NOMO-1 treated with dmso at 0.1 percent for 144 hours (cell line): ENCODE data around the gene POU2F1.
A peak's percentile ranks its signal among the peaks of the same experiment; 100 is the strongest.
"Not testable (repeated sequence)": the region's sequence is repeated elsewhere in the genome, so short reads cannot be mapped to it uniquely, and the experiment has no call there.

Source experiments
- DNase-seq: peaks from one replicate; lab custom pipeline; 2025; ENCODE audit not compliant: unreplicated experiment; lab: John Stamatoyannopoulos, UW

POU2F1 gene

DNA sequence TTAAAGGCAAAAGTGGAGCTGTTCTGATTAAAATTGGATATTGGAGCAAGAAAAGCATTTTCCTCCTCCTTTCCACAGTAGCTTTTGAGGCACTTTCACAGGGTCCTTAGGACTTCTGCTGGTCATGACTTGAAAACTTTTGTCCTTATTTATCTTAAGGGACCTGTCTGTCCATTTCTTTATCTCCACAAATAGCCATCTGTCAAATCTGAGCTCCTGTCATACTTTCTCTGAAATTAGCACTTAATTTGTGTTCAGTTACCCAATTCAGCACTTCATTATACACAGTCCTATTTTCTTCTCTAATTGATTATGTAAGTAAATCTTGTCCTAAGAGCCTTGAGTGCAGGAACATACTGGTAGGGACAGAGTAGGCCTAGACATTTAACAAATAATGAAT, 9.8 kb downstream of the POU2F1 start:
- no peak for DNase-seq

DNA sequence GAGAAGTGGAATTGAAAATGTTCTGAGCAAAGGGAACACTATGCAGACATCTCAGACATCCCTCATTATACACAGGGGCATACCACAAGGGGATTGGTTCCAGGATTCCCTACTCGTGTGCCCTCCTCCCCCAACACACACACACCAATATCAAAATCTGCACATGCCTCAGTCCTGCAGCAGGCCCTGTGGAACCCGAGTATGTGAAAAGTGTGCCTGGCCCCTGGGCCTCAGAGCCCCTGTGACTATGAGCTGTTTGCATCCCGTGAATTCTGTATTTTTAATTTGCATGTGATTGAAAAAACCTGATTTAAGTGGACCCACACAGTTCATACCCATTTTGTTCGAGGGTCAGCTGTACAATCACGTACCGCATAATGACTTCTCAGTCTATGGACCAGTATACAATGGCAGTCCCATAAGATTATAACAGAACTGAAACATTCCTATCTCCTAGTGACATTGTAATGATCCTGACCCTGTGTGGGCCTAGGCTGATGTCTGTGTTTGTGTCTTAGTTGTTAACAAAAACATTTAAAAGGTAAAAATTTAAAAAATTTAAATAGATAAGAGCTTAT, 11.3 kb downstream of the POU2F1 start:
- DNase-seq: no peak

DNA sequence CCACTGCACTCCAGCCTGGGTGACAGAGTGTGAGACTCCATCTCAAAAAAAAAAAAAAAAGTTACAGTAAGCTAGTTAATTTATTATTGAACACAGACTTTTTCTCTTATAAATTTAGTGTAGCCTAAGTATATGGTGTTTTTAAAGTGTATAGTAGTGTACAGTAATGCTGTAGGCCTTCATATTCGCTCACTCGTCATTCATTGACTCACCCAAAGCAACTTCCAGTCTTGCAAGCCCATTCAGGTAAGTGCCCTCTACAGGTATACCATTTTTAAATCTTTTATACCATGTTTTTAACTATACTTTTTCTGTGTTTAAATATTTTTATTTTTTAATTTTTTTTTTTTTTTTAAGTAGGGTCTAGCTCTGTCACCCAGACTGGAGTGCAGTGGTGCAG, 12.1 kb downstream of the POU2F1 start:
- DNase-seq: no peak

DNA sequence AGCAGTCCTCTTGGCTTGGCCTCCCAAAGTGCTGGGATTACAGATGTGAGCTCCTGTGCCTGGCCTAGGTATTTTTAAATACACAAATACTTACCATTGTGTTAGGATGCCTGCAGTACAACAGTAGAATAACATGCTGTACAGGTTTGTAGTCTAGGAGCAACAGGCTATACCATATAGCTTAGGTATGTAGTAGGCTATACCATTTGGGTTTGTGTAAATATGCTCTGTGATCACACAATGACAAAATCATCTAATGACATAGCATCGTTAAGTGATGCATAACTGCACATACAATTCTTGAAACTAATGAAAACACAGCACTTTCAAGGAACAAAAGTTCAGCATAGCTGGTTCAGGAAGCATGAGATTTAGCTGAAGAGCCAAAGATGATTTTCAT, 12.7 kb downstream of the POU2F1 start:
- DNase-seq: no peak

DNA sequence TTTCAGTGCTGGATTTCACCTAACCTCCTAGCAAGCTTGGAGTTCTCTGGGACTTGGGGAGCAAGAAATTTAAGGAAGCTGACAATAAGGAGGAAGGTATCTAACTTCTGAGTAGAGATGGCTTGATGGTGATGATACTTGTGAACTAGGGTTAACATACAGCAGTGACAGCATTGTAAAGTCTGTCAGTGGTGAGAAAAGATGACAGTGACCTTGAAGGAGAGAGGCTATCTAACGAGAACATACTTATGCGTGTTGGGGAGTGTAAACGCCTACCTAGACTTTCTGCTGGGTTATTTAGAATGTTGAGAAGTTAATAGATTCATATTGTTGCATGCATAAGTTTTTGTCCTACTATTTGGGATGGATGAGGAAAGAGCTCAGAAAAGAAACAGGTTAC, 16.3 kb downstream of the POU2F1 start:
- no peak for DNase-seq

DNA sequence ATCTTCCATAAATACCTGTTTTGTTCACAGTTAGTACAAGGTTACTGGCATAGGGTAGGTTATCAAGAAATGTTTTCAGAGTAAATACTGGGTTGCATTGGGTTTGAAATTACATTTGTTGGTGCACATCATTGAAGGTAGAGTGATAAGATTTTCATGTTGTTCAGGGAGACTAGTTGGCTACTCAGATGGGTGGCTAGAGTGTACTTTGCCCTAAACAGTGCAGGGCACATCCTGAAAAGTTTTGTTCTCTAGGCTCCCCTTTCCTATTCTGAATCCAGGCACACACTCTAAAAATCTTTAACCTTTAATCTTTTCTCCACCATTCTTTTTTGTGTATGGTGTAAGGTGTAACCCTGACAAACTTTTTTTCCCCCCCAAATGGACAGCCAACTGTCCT, 18.0 kb downstream of the POU2F1 start:
- DNase-seq: no peak

DNA sequence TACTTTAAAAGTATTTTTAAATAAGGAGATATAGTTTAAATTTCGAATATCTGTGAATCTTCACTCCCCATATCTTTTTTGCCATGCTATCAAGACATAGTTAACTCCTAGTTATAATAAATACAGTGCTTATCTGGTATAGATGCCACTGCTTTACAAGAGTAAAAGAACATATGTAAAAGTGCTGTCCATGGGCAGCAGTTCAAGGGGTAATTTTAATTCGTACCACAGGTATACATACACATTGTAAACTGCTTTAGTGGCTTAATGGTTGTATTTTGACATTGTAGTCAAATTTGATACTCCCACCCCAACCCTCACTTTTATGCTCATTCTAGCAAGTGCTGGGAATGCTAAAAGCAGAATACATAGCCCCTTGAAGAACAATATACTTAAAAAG, 18.6 kb downstream of the POU2F1 start:
- DNase-seq: no peak

DNA sequence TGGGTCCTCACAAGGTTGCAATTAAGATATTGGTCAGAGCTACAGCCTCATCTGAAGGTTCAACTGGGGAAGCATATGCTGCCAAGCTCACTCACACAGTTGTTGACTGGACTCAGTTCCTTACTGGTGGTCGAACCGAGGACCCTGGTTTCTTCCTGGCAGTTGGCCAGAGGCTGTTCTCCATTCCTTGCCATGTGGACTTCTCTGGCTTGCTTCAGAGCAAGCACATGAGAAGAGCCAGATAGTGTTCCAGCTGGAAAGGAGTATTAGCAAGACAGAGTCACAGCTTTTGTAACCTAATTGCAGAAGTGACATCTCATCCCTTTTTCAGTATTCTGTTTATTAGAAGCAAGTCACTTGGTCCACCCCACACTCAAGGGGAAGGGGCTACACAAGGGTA, 23.6 kb downstream of the POU2F1 start:
- DNase-seq: no peak

DNA sequence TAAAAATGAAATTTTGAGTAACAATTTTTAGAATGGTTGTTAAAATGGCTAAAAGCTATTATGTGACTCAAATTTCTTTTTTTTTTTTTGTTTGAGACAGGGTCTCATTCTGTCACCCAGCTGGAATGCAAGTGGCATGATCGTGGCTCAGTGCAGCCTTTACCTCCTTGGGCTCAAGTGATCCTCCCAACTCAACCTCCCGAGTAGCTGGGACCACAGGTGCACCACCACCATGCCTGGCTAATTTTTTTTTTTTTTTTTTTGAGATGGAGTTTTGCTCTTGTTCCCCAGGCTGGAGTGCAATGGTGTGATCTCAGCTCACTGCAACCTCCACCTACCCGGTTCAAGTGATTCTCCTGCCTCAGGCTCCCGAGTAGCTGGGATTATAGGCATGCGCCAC, 24.5 kb downstream of the POU2F1 start:
- DNase-seq: not testable (repeated sequence)

DNA sequence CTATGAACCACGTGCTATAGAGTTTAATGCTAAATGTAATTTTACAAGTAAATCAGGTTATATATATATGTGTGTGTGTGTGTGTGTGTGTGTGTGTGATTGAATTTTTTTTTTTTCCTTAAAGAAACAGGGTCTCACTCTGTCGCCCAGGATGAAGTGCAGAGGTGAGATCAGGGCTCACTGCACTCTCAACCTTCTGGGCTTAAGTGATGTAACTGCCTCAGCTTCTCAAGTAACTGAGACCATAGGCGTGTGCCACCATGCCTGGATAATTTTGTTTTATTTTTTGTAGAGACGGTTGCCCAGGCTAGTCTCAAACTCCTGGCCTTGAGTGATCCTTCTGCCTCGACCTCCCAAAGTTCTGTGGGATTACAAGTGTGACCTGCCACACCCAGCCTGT, 26.3 kb downstream of the POU2F1 start:
- no peak for DNase-seq

DNA sequence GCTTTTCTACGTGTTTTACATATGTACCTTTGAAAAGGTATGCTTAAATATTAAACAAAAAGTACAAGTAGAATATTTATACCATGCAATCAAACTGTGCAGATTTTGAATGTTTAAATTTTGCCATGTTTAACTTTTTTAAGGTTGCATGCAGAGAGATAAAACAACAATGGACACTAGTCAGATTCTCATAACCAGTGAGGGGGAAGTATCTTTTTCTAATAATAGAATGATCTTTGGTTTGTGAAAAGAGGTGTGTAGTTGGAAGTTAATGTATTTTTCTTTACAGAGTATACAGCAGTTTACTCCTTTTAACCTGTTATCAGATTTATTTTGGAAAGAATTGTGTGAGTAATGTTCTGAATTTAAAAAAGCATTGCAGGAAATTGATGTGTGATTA, 27.1 kb downstream of the POU2F1 start:
- DNase-seq: no peak

DNA sequence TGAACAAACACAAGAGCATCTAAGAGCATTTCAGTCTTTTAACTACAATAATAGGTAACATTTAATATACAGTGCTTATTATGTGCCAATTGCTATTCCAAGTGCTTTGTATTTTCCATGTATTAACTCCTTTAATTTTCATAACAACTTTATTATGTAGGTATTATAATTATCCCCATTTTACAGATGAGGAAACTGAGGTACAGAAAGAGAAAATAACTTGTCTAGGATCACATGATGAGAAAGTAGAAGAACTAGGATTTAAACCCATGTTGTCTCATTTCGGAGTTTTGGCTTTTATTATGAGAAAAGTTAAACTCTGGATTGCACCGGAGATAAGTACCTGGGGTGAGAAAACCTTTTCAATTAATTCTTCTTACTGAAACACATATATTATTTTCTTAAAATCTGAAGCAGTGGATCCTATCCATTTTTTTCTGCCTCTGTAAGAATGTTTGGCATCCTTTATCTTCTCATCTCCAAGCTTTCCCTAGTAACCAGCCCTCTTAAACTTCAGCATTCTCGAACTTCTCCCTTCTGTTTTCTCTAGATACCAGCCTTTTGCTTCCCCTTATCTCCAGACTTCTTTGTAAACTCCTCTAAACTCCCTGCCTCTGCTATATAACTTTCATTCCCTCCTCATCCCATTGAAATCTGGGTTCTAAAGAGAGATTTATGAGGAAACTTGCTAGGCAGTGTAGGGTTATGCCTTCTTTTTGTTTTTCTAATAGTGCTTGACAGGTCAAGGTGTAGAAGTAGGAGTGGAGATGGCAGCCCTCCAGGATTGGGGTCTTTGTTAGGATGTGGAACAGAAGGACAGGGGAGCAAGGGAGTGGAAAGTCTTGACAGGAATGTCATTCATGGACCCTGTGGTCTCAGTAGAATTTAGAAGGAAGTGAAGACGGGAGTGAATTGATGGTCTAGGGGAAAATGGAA, 28.3 kb downstream of the POU2F1 start:
- DNase-seq: no peak

DNA sequence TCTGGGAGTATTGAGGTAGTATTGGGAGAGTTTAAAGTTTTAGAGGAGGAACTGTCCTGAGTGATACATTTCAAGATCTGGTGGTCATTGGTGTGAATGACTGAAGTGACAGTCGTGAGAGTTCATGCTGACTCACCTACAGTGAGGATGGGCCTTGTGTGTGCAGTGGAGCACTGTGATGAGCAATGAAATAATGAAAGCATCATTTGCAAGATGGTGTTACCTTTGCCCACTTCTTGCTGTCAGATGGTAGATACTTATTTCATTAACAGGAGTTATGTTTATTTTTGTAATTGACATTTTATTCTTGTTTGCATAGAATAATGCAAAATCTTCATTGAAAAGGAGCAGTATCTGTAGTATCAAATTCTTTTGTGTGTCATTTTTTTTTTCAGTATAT, 29.0 kb downstream of the POU2F1 start:
- DNase-seq: no peak

DNA sequence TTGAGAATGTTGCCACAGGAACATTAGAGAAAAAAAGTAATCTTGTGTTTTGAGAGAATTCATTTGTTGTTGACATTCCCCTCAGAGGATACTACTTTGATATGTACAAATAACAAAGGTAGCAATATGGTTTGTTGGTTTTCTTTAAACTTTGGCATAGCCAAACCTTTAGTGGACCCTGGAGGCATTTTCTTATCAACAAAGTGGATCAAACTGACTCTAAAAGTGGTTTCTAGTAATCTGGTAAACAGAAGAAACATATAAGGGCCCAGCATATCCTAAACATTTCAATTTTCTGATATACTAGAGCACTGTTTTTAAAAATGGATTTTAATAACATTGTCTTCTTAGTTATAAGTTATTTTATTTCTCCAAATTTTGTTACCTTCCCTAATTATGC, 29.8 kb downstream of the POU2F1 start:
- no peak for DNase-seq

DNA sequence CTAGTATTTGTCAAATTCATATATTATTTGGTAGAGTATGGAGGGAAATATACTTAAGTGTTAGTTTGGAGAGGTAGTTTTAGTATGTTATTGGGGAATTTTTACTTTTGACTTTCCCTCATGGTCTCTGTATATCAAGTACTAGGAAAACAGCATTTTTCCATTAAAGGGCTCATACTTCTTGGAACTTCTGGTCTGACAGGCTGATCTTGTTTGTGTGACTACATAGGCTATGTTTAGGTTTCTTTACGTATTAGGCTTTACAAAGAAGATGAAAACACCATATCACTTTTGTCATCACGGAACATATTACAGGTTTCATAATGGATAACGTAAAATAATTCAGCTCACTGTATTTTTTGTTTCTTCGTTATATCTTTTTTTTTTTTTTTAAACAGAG, 30.8 kb downstream of the POU2F1 start:
- DNase-seq: no peak

DNA sequence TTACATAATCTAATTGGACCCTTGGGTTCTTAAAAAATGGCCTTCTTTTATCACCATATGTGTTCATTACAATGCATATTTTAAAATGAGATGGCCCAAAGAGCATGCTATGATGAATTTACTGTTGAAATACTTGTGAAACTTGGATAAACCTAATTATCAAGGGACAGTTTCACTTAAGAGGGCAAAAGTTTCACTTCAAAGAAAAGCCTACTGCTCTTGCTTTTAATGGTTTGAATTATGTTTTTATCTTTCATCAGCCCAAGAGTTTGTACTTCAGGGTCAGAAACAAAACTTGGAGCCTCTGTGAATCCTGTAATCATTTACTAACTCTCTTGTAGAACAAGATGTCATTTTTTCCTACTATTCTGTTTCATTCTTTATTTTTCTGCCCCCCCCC, 32.3 kb downstream of the POU2F1 start:
- DNase-seq: no peak

DNA sequence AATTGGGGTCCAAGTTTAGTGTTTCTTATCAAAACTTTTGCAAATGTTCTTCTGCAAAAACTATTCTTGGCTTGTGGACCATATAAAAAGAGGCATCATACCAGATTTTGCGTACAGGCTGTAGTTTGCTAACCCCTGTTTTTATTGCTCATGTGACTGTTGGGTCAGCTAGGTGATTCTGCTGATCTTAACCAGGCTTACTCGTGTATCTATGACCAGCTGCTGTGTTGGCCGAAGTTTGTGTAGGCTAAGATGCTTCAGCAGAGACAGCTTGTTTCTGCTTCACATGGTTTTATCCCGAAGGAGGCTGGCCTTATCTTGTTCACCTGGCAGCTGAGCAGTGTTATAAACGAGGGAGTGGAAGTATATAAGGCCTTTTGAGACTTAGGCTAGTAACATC, 38.2 kb downstream of the POU2F1 start:
- no peak for DNase-seq

DNA sequence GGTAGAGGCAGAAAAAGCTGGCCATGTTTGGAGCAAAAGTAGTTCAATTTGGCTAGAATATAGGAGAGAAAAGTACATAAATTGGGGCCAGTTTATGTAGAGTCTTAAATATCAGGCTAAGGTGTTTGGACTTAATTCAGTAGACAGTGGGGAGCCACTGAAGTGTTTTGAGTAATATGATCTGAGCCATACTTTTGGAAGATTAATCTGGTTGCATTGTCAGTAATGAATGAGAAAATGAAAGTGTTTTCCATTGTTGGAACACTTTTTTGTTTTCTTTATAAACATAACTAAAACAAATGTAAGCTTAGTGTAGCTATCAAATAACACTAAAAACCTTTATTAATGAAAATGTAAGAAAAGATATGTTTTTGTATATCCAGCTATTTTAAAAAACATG, 42.1 kb downstream of the POU2F1 start:
- no peak for DNase-seq

DNA sequence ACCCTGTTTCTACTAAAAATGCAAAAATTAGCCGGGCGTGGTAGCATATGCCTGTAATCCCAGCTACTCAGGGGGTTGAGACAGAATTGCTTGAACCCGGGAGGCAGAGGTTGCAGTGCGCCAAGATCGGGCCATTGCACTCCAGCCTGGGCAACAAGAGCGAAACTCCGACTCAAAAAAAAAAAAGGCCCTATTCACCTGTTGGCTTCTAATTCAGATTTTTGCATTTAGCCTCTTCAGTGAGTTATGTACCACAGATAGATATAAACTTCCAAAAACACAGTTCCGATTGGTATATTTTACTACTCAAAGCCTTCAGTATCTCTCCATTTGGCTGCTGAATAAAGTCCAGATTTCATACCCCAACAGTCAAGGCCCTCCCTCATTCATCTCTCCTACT, 42.7 kb downstream of the POU2F1 start:
- DNase-seq: no peak

DNA sequence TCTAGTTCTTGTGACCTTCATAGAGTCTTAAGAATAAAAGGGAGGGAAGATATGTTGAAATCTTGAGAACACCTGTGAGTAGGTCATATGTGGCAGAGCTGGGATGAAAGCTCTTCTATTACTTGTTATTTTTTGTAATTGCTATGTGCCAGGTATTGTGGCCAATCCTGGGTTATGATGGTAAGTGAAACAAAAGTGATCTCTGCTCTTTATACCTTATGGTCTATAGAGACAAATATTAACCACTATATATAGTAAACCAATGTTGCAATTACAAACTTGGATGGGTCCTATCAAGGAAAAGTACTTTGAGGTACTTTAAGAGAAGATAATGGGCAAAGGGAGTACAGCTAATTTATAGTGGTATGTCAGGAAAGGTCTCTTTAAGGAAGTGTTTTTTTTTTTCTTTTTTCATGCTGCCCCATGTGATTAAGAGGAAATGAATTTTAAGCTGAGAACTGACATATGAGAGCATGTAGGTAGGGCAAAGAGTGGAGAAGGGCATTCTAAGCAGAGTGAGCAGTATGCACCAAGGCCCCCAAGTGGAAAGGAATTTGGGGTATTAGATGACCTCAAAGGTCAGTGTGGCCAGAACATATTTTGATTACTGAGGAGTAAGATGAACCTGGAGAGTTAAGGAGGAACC, 43.3 kb downstream of the POU2F1 start:
- peak; percentile 27 for DNase-seq

DNA sequence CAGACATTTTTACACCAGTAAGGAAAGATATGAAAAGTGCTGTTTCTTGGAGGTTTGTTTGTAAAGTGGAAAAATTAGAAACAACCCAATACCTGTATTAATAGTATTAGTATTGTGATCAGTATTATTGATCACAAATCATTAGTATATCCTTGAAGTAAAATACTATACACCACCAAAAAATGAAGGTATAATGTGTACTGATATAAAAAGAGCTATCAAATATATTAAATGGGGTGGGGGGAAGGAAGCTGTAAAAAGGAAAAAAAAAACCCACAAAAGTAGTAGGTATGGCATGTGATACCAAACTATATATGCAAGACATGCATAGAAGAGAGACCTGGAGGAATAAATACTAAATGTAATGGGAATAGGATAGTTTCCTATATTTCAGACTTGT, 46.3 kb downstream of the POU2F1 start:
- no peak for DNase-seq

DNA sequence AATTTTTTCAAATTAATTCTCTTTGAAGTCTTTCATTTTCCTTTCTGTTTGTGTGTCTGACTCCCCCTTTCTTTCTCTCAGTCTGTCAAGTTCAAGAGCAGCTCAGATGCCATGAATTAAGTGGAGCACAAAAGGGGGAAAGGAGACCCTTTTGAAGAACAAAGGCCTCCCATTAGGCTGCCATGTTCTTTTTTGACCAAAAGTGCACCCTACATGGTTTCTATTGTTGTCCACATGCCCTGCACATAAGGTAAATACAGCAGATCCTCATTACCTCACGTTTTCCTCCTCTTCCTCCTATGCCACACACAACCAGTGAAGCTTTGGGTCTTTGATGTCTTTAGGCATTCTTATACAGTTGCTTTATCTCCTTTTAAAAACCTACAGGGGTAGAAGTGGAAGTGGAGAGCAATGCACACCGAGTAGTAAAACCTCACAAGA, 47.7 kb downstream of the POU2F1 start:
- no peak for DNase-seq
